MV-4-11 (cell line): ENCODE results near the gene ITGB8.
A peak's percentile ranks its signal among the peaks of the same experiment; 100 is the strongest.
"Not testable (repeated sequence)": the region's sequence is repeated elsewhere in the genome, so short reads cannot be mapped to it uniquely, and the experiment has no call there.

Experiments used
- DNase-seq: peaks from one replicate; lab custom pipeline; 2025; lab: John Stamatoyannopoulos, UW

The ITGB8 gene

DNA sequence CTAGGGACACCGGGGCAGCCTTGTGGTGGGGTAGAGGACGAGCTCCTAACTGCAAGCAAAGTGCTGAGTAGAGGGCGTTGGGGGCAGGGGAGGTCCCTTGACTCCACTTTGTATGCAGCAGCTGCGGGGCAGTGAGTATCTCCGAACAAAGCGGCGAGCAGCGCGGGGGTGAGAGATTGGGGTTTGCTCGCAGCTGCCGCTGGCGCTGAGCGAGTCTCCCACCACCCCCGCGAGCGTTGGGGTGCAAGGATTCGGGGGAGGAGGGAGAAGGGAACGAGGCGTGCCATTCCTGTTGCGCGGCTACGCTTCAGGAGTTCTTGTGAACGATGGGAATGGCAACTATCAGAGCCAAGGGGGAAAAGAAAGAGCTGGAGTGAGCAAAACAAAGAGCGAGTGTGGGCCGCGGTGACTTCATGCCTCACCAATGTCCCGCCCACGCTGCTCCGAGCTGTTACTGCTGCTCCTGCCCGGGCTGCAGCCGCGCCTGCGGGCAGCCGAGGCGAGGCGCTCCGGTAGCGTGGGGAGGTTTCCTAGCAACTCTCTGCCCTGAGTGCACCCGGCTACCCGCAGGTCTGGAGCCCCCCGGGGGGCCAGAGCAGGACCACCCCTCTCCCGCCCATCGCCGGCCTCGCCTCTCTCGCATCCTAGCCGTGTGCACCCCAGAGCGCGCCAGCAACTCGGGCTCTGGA is at the start of gene ITGB8:
ITGB8 (plus strand) TSS at position 662 of the 689 bp plus-strand sequence. CDS start 907 bp downstream, outside the sequence.
- no peak for DNase-seq

DNA sequence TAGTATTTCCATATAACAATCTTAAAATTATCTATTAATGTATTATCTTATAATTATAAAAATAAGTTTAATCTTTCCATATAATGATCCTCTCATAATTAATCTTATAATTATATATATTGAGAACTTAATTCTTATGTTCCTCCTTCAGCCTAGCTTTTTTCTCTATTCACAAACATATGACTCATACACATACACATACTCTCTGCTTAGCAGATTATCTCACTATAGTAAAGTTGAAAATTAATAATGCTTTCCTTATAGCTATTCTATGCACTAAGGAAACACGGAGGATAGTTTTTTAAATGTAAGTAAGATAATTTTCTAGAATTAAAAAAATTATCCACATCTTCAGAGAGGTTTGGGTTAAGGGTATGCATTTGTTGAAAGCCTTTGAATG is 47.7 kb upstream of the ITGB8 start:
- DNase-seq: no peak

DNA sequence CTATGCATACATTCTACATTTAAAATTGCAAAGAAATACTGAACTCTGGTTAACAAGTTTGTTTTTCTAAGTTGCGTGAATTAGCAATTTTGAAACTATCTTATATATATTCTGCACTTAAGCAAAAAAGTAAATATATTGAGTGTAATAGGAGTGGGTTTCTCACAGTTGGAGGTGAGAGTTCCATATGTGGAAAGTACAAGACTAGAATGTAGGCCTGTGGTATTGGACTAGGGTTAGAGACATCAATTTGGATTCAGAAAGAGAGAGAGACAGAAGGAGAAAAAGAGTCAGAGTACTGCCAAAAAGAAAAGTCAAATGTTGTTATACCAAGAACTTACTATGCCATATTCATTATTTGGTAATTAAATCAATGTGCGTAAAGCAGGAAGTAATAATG is 47.3 kb upstream of the ITGB8 start:
- DNase-seq: no peak

DNA sequence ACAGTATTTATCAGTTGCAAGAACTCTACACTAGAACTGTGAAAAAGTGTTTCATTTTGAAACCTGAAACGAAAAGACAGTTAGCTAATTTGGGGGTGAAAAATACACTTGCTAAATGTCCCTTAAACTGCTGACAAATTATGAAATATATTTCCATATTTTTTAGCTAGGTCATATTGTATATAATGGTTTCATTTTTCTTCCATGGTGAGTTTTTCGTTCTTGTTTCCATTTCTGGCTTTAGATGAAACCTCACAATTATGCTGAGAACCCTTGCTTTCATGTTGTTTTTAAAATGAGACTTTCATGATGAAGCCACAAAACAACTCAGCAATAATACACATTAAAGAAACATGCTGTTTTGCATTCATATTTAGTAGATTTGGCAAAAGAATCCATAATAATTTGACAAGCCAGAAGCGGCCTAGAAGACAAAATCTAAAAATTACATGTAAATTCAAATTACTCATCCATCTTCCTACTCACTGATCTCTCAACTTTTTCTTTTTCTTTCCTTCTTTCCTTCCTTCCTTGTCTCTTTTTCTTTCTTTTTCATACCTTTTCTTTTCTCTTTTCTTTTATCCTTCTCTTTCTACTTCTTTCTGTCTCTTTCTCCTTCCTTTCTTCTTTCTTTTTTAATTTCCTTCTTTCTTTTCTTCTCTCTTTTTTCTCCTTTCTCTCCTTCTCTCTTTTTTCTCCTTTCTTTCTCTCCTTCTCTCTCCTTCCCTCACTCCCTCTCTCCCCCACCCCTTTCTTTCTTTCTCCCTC is 46.5 kb upstream of the ITGB8 start:
- DNase-seq: no peak

DNA sequence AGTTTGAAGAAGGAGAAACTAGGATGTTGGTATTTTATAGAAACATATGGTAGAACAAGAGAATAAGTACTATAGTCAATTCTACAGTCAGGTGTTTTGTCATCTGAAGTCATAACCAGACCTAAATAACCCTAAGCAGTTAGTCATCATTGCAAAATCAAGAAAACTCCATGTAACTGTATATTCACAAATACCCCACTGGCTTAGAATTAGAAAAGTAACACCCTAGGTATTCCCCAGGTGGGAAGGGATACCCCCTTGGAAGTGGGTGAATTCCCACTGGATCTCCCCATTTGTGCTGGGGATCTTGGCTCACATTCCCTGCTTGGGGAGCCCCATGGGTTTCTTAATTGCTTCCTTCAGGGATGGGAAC is 45.9 kb upstream of the ITGB8 start:
- no peak for DNase-seq

DNA sequence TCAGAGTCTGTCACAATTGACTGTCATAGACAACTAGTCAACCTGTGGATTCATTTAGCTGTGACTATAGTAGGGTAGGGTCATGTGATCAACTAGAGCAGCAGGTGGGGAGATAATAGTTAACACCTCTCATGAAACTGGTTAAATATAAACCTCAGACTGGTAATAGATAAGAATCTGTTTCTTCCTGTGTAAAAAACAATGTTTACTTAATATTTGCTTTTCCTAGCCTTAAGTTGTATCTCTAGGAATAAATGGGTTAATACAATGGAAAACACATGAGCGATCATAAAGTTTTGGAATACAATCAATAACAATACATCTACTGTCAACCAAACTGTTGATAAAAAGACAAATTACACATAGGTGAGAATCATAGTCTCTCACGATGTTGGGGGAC is 43.4 kb upstream of the ITGB8 start:
- no peak for DNase-seq

DNA sequence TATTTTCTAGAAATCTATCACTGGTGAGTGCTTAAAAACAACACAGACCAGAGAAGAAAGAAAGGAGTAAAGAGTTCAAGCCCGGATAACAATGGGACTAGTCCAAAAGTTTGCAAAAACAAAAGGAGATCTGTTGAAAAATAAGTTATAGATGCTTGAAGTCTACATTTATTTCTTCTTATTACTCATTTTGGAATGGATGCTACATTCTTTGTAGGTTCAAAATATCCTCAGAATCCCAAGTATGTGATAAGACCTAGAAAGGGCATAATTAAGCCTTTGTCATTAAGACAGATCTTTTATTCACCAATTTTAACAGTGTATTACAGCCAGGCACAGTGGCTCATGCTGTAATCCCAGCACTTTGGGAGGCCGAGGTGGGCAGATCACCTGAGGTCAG is 42.7 kb upstream of the ITGB8 start:
- DNase-seq: no peak

DNA sequence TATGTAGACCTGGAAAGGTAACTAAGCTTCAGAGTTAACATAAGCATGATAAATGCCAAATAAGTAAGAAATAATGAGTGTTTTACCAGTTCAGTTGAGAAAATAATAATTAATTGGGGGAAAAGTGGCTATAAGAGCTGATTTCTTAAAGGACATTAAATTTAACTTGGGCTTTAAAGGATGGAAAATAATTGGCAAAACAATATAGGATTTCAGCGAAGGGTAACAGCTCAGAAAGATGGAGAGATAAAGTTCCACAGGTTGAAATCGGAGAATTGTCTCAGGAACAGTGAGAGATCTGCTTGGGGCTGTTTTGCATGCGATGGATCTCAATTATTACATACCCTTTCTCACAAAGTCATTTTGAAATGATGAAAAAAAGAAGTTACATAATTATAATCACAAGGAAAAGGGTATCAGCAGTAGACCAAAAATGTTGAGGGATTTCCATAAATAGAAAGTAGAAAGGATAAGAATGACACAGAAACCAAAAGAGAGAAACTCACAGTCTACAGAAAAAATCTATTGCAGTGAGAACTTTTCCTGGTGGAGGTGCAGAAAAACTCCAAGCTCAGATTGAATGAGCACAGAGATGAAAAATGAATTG is 40.1 kb upstream of the ITGB8 start:
- no peak for DNase-seq

DNA sequence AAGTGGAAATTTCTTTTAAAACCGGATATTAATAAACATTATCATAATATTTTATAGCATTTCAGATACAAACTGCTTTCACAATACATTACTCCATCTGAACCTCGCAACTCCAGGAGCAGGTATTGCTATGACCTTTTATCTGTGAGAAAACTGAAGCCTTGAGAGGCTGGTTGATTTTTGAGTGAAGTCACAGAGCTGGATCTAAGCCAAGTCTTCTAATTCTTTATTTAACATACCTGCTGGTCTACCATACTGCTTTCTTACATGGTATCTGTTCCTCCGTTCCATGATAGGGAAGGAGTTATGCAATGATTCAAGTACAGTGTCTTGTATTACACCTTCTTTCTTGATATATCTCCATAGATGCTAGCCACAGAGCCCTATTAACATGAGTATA is 37.4 kb upstream of the ITGB8 start:
- no peak for DNase-seq

DNA sequence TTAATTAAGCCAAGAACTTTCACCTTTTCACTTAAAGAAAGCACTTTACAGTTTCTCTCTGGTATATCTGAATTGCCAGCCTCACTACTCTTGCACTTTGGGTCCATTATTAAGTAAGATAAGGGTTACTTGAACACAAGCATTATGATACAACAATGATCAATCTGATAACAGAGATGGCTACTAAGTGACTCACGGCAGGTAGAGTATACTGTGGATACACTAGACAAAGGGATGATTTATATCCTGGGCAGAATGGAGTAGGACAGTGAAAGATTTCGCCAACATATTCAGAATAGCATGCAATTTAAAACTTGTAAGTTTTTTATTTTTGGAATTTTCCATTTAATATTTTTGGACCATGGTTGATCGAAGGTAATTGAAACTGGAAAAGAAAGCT is 34.3 kb upstream of the ITGB8 start:
- no peak for DNase-seq

DNA sequence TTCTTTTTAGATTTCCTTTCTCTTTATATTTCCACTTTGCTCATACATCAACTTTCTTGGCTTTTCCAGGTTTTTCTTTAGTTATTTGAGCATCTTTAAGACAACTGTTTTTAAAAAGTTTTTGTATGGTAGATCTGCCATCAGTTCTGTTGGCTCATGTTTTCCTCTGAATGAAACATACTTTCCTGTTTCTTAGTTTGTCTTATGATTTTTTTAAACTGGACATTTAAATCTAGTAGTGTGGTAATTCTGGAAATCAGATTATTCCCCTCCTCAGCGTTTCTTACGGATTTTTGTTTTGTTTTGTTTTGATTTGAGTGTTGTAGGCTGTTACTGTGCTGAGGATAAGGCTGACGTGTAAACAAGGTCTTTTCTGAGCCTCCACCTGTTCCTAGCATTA is 33.8 kb upstream of the ITGB8 start:
- no peak for DNase-seq

DNA sequence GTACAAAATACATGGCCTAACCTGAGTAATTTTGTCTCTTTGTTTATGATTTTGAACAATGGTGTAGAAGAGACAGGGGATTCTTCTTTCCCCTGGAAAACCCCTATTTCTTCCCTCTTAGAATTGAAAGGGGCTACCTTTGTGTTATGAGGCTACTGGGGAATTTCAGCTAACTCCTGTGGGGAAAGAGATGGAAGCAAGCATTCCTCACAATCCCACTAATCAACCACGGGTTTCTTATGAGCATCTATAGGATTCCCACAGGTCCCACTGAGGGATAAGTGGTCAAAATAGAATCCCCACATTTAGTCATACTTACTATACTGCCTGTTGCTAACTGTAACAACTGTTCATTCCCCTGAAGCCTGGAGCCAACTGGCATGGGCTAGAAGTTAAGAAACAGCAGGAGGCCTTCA is 32.2 kb upstream of the ITGB8 start:
- DNase-seq: no peak

DNA sequence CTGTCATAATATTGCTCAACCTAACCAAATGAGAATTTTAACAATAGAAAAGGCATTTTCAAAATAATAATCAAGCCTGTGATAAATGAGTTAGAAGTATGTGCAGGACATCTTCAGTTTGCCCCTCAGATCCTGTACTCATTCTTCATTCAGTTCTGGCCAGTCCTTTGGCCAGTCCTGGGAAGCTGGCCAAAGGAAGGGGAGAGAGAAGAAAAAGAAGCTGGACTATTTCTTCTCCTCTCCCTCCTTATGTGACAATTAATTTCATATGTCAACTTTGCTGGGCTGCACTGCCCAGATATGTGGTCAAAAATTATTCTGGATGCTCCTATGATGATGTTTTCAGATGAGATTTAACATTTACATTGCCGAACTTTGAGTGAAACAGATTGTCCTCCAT is 31.6 kb upstream of the ITGB8 start:
- no peak for DNase-seq

DNA sequence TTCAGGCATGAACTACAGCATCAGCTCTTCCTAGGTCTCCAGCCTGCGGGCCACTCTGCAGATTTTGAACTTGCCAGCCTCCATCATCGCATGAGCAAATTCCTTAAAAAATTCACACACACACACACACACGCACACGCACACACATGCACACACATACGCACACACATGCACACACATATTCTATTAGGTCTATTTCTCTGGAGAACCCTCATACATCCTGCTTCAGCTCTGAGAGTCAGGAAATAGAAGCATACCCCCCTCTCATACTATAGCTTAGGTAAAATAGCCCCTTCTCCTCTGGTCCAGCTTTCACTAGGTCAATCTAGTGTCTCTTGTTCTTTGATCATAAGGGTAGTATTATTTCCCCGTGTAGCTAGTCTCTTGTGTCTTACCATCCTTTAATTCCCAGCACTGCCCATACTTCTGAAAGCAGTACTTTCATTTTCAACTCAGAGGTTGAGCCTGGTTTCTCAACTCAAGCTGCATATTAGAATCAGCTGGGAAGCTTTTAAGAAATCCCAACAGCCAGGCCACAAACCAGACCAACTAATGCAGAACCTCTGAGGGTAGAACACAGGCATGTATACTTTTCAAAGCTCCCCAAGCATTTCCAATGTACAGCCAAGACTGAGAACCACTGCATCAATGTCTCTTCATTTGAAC is 30.9 kb upstream of the ITGB8 start:
- peak; percentile 64 for DNase-seq

DNA sequence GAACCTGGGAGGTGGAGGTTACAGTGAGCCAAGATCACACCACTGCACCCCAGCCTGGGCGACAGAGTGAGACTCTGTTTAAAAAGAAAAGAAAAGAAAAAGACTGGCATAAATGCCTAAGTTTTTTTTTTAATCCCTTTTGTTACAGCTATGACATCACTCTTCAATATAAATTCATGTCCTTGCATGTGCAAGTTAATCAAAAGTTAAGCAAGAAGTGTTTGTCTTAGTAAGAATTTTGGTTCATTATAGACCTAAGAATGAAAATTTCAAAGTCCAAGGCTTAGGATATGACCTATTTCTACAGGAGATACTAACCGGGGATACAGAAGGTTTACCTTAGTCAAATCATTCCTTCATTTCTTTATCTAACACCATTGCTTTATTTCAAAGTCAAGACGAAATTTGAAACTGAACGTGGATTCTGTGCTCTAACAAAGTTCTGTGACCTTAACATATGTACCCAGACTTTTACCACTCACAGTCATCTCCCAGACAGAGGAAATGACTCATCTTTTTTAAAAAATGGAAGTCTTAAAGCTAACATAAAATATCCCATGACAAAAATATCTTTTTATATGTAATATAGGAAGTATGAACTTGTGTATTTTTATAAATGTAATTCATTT is 29.3 kb upstream of the ITGB8 start:
- DNase-seq: peak; percentile 66

DNA sequence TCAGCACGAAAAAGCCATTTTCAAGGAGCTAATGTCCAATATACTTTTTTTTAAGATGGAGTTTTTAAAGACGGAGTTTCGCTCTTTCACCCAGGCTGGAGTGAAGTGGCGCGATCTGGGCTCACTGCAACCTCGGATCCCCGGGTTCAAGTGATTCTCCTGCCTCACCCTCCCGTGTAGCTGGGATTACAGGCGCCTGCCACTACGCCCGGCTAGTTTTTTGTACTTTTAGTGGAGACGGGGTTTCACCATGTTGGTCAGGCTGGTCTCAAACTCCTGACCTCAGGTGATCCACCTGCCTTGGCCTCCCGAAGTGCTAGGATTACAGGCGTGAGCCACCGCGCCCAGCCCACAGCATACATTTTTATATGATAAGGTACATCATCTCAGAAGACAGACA is 28.4 kb upstream of the ITGB8 start:
- not testable (repeated sequence) for DNase-seq

DNA sequence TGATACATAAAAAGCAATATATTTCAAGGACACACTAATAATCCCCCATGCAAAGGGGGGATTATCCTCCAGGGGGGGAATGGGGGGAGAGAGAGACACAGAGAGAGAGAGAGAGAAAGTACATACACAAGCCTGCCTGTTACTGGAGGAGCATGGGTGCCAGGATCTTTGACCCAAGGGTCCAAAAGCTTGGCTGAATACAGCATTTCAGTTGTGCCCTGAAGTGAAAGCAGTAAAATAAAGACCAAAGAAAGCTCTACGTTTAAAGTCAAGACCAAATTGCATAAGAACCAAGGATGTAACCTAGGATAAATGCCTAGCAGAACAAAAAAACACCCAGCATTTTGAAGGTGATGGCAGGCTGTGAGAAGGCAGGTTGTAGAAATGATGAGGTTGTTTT is 27.8 kb upstream of the ITGB8 start:
- no peak for DNase-seq

DNA sequence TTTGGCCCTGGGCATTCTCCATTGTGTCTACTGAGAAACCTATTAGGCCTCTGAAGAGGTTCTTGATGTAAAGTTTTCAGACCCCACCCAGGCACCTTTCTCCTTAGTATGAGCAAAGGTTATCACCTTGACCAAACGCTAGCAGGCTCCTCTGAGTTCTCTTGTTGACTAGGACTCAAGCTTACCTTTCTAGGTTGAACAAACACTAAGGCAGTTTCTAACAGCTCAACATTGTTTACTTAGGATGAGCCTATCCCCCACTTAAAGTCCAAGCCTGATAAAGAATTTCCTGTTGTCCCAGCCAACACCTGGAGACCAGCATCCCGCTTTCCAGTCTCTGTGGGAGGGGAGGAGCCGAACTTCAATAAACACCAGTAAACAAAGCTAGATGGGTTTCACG is 26.3 kb upstream of the ITGB8 start:
- DNase-seq: no peak

DNA sequence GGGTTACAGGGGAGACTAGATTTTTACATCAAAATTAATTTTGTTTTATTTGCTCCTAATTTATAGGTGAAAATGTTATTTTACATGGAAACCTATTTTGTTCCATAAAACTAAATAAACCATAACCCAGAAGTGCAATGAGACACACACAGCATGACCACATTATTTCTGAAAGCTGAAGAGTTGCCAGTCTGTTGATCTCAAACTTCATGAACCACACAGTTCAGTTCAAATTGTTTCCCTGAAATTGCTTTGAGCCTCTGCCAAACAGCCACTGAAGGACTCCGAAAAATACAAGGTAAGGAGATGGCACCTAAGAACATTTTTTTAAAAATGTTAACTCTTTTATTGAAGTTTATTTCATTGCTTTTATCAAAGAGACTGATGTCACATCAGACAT is 25.0 kb upstream of the ITGB8 start:
- DNase-seq: no peak

DNA sequence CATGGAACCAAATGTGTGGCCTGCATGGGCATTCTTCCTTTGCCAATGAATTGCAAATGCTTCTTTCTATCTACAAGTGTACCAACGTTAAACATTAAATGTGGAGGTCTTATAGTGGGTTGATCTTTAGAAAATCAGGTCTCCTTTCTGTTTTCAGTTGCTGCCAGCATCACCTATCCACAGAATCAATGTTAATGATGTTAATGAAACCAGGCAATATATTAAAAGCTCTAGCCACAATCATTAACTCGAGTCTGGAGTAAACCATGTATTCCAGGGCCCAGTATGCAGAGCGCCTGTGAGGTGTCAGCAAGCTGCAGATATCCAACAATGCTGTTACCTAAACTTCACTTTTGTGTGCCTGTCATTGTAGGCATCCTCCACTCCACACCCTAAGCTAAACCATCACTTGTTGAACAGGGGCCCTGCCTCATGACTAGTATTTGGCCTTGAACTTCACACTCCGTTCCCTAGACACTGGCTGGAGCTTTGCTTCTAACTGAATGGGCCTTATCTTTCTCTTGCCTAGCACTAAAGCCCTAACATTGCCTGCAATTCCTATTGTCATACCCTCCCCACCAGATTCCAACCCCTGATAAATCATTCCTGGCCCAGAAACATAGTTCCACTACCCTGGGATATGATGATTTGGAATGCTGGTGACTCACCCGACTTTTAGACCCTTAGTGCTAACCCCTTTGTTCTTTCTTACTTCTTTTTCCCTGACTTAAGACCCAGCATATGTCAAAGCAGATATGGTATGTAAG is 24.3 kb upstream of the ITGB8 start:
- DNase-seq: no peak

DNA sequence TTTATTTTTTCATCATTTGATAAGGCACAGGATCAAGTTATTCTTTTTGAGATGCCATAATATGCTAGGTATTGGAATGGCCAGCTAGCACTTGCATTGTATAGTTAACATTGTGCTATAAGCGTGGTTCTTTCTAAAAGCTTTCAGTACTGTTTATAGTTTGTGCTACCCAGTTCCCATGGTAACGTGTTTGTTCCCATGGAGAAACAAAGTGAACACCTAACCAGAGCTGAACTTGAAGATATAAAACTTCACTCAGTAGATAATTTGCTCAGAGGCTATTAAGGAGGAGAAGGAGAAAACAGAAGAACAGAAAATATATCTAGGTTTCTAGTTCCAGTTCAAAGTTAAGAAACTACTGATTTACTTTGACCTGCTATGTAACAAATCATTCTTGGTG is 23.6 kb upstream of the ITGB8 start:
- DNase-seq: no peak

DNA sequence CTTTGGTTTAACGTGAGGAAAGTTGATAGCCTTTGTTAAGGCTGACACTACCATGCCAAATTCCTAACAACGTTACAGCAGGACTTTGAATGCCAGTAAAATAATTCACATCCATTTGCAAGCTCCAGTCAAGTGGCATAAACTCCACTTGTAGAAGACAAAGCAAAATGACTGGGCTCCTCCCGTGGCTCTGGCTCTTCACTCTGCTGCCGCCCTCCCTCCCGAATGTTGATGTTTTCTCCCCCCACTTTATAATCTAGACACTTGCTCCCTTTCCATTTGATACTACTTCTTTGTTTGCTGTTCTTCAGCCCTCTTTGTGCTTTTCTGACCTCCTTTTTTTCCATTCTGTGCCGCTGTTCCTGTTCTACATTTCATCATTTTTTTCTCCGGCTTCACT is 22.8 kb upstream of the ITGB8 start:
- DNase-seq: no peak
